ENCODE data around the gene TNS2.

The TNS2 gene

GRCh38 chr12:53078425-53079225 is 28.8 kb downstream of the TNS2 start (continued):
- TF ChIP-seq ZSCAN4 (tag by site-specific recombination; IDR thresholded peaks at IDR 0.05) (no peak), MYNN (tag by site-specific recombination; IDR thresholded peaks at IDR 0.05; ENCODE audit: borderline replicate concordance) (peak; percentile 49; the same call in 1 of the 2 replicates), ZFP69B (tag by site-specific recombination; IDR thresholded peaks at IDR 0.05) (peak; percentile 50; the same call in 1 of the 2 replicates), ZNF24 (tag by site-specific recombination; IDR thresholded peaks at IDR 0.05) (peak; percentile 64; the same call in 1 of the 2 replicates), ZBTB8A (tag by site-specific recombination; IDR thresholded peaks at IDR 0.05) (peak; percentile 80), SP2 (tag by site-specific recombination; IDR thresholded peaks at IDR 0.05) (no peak), ZNF664 (tag by site-specific recombination; IDR thresholded peaks at IDR 0.05) (0 out of 2 replicates have a peak, but pooled peaks have one; percentile 35), SCRT1 (tag by site-specific recombination; IDR thresholded peaks at IDR 0.05; ENCODE audit: borderline replicate concordance) (peak; percentile 79), ZBTB20 (tag by site-specific recombination; IDR thresholded peaks at IDR 0.05) (peak; percentile 63; the same call in 1 of the 2 replicates), ZBTB48 (tag by site-specific recombination; IDR thresholded peaks at IDR 0.05) (peak; percentile 45), ZNF529 (tag by site-specific recombination; IDR thresholded peaks at IDR 0.05; ENCODE audit: insufficient replicate concordance) (no peak)

GRCh38 chr12:53079226-53080117 is 29.6 kb downstream of the TNS2 start, which contains the start of gene SPRYD3:
SPRYD3 (minus strand) TSS chr12:53079390; CDS start chr12:53079333, 57 bp downstream.
- H3K4me1 ChIP-seq (ENCODE audit: control insufficient read depth, insufficient read depth, low read length) = peaks cover 2% of the 10 kb centered on the region; the same call in 1 of the 2 replicates
- H3K9me3 ChIP-seq (ENCODE audit: control insufficient read depth, insufficient read depth, low read depth, low read length) = no peaks in the 10 kb centered on the region
- ChIA-PET POLR2A (interaction anchor here (0.5 to 2.4 kb wide), 33 partner anchors 9 to 422 kb away, joined by 3 to 18 read pairs (median 5); partner anchors contain the start of genes AAAS, CSAD, EIF4B and ESPL1), CTCF (interaction anchor here (0.6 to 7.0 kb wide), 7 partner anchors 14 to 132 kb away, joined by 3 to 78 read pairs (median 3); partner anchors contain the start of gene IGFBP6)
- H3K36me3 ChIP-seq (ENCODE audit: control insufficient read depth in 2 of 2, insufficient read depth in 1 of 2, low read length in 2 of 2) = peaks cover 0 to 30% of the 10 kb centered on the region in 2 experiments; a peak in 2 of 3 replicates
- peak within 1 kb of the TSS; percentile 85 for H3K27ac ChIP-seq (ENCODE audit: extremely low read depth, low read depth, low read length)
- peak within 1 kb of the TSS; percentile 55 for H3K4me3 ChIP-seq (ENCODE audit: low read depth, low read length)
- peak; percentile 75 for TF ChIP-seq KLF1 (tag by site-specific recombination; IDR thresholded peaks at IDR 0.05)
- TF ChIP-seq ZNF600 (tag by site-specific recombination; IDR thresholded peaks at IDR 0.05) = peak; percentile 56
- TF ChIP-seq ZNF341 (tag by site-specific recombination; IDR thresholded peaks at IDR 0.05; ENCODE audit: low read depth) = peak; percentile 73
- TF ChIP-seq PRDM6 (tag by site-specific recombination; IDR thresholded peaks at IDR 0.05) = no peak
- TF ChIP-seq ZNF335 (tag by site-specific recombination; conservative IDR thresholded peaks at IDR 0.05) = peak; percentile 66
- TF ChIP-seq ZBTB11 (tag by site-specific recombination; conservative IDR thresholded peaks at IDR 0.05; ENCODE audit: low read depth) = peak; percentile 68
- TF ChIP-seq ZBTB17 (tag by site-specific recombination; IDR thresholded peaks at IDR 0.05) = peak; percentile 66
- no peak for TF ChIP-seq ZNF521 (tag by site-specific recombination; IDR thresholded peaks at IDR 0.05)
- TF ChIP-seq YY1 (tag by site-specific recombination; IDR thresholded peaks at IDR 0.05) = no peak
- TF ChIP-seq ZBTB20 (tag by site-specific recombination; IDR thresholded peaks at IDR 0.05) = peak; percentile 98
- TF ChIP-seq ZNF664 (tag by site-specific recombination; IDR thresholded peaks at IDR 0.05) = peak; percentile 85
- no peak for TF ChIP-seq ZNF785 (tag by site-specific recombination; IDR thresholded peaks at IDR 0.05)
- peak; percentile 93 for TF ChIP-seq KLF8 (tag by site-specific recombination; IDR thresholded peaks at IDR 0.05)
- peak; percentile 80 for TF ChIP-seq PATZ1 (tag by site-specific recombination; IDR thresholded peaks at IDR 0.05)
- no peak for TF ChIP-seq ZNF654 (tag by site-specific recombination; IDR thresholded peaks at IDR 0.05; ENCODE audit: low read depth)
